Lung (tissue), 12 donors: ENCODE data around the gene MCTP2. TPM values are rescaled to one million over a fixed set of nuclear protein-coding genes. Genes with fewer than 3 reads are reported as not detected.

Experiments used
- ATAC-seq: fragments of 200-7000 bp; cut with Tn5 transposase; one replicate; pipeline ENCODE4 v1.9.1; 2020; ENCODE audit warnings: moderate number of reproducible peaks; ENCODE audit not compliant: insufficient read depth, low FRiP score
- DNase-seq, 3 donors: peaks; one replicate each; pipeline ENCODE4 v3.0.0-alpha.2; 2013 to 2017
- H3K27ac ChIP-seq, 2 donors: one replicate each; pipeline ENCODE4 v1.5.1; 2013; ENCODE audit warnings: mild to moderate bottlenecking in 2 of 2, moderate library complexity in 2 of 2, control low read depth in 1 of 2, inconsistent platforms in 1 of 2, low read depth in 1 of 2, low read length in 1 of 2
- H3K27me3 ChIP-seq, 3 donors: one replicate each; pipeline ENCODE4 v1.5.1; 2013; ENCODE audit warnings: low read length in 2 of 3; ENCODE audit not compliant: control insufficient read depth in 3 of 3, insufficient read depth in 3 of 3
- H3K36me3 ChIP-seq, 4 donors: one replicate each; pipeline ENCODE4 v1.5.1; 2013; ENCODE audit warnings: low read length in 4 of 4, mild to moderate bottlenecking in 1 of 4, moderate library complexity in 1 of 4; ENCODE audit not compliant: control insufficient read depth in 4 of 4, insufficient read depth in 4 of 4
- H3K4me1 ChIP-seq, 5 donors: one replicate each; pipeline ENCODE4 v1.5.1; 2013; ENCODE audit warnings: low read length in 5 of 5, mild to moderate bottlenecking in 2 of 5, moderate library complexity in 1 of 5; ENCODE audit not compliant: control insufficient read depth in 5 of 5, insufficient read depth in 5 of 5
- H3K4me3 ChIP-seq: one replicate; pipeline ENCODE4 v1.5.1; 2013; ENCODE audit warnings: mild to moderate bottlenecking, control low read depth, moderate library complexity
- H3K9ac ChIP-seq, 2 donors: one replicate each; pipeline ENCODE4 v1.5.1; 2013; ENCODE audit warnings: low read length in 2 of 2, control low read depth in 1 of 2; ENCODE audit not compliant: insufficient read depth in 1 of 2
- H3K9me3 ChIP-seq, 4 donors: one replicate each; pipeline ENCODE4 v1.5.1; 2013; ENCODE audit warnings: low read length in 3 of 4, mild to moderate bottlenecking in 1 of 4, moderate library complexity in 1 of 4; ENCODE audit not compliant: control insufficient read depth in 4 of 4, insufficient read depth in 3 of 4
- CTCF ChIP-seq: IDR thresholded peaks from 2 replicates; pipeline ENCODE4 v1.5.1; 2012; ENCODE audit warnings: mild to moderate bottlenecking; ENCODE audit errors: control extremely low read depth, extremely low read depth
- WGBS, 2 donors: extraction: QIAGEN DNeasy Blood & Tissue Kit; methylation state at CpG; one replicate each; pipeline ENCODE4 v1.1.7; 2013; 5-methylcytosine and 5-hydroxymethylcytosine counted together
- polyA plus RNA-seq, 2 donors: library from polyadenylated mRNA; stranded (reverse); fragments of 200-250 nt; gene quantifications; one replicate each; pipeline ENCODE4 v1.2.1, GENCODE V29; 2013
- total RNA-seq, 2 donors: library from RNA; depleted of rRNA in 1 of 2; stranded (reverse); fragments of >200 nt in 1 of 2; gene quantifications; one replicate each; pipeline ENCODE4 v1.2.1, GENCODE V29; 2014 to 2021
- donor health status: control.
- donor health status: control.
- donor health status: Bipolar disorder and iron deficiency.
- donor health status: healthy.
- donor health status: DM: yes; HTN: yes; CAD: no.

Gene MCTP2
- total and polyA plus RNA-seq, 4 donors, result 3.5 to 92.5 (median 30.2) TPM

DNA sequence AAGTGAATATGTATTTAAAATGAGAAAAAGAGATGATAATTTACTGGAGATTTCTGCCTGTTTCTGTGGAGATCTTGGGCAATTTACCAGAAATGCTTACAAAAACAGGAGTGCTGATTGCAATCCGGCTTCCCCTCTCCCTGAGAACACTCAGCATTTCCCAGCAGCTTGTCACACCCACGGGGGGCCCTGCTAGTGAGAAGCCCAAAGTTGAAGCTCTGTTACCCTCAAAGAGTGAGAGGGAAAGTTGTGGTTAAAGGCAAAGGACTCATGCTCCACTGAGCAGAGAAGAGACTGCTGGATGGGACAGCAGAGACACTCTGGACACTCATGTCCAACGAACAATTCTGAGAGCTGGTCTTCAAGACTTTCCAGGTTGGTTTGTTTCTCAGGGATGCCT lies 2.9 kb downstream of the MCTP2 start:
- no peak for DNase-seq
- H3K27ac ChIP-seq, result peak overlapping the region in 1 of 2 donors; percentile 79
- peaks cover 0 to 6% (median 4%) of the 10 kb centered on the region in 5 donors for H3K4me1 ChIP-seq
- H3K27me3 ChIP-seq, result peaks cover 0 to 11% (median 0%) of the 10 kb centered on the region in 3 donors
- H3K4me3 ChIP-seq, result no peak overlapping the region
- ATAC-seq, result no peak
- H3K36me3 ChIP-seq, result peaks cover 0 to 1% (median 0%) of the 10 kb centered on the region in 4 donors
- no peak overlapping the region for H3K9ac ChIP-seq
- no peaks in the 10 kb centered on the region for H3K9me3 ChIP-seq
- 16 to 24% methylated on average over 3 of the region's 3 CpGs for WGBS, 2 donors
- TF ChIP-seq CTCF, result no peak

DNA sequence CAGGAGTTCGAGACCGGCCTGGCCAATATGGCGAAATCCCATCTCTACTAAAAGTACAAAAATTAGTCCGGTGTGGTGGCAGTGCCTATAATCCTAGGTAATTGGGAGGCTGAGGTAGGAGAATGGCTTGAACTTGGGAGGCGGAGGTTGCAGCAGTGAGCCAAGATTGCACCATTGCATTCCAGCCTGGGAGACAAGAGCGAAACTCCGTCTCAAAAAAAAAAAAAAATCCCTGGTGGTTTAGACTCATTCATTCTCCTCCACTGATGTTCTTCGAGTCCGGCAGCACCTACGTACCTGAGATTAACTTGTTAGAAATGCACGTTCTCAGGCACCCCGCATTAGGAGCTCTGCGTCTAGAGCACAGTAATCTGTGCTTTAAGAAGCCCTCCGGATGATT lies 3.7 kb downstream of the MCTP2 start:
- TF ChIP-seq CTCF, result no peak
- peaks cover 0 to 9% (median 0%) of the 10 kb centered on the region in 3 donors for H3K27me3 ChIP-seq
- no peak overlapping the region for H3K9ac ChIP-seq
- DNase-seq, result no peak
- no peak for ATAC-seq
- no peak overlapping the region for H3K4me3 ChIP-seq
- 93 to 95% methylated on average over 14 of the region's 14 CpGs for WGBS, 2 donors
- peaks cover 0 to 6% (median 4%) of the 10 kb centered on the region in 5 donors for H3K4me1 ChIP-seq
- H3K27ac ChIP-seq, result no peak overlapping the region
- H3K36me3 ChIP-seq, result peaks cover 0 to 1% (median 0%) of the 10 kb centered on the region in 4 donors
- no peaks in the 10 kb centered on the region for H3K9me3 ChIP-seq

- Histone ChIP-seq H3K27ac (no peak overlapping the region), H3K4me1 (peaks cover 0 to 6% (median 4%) of the 10 kb centered on the region in 5 donors)
- ATAC-seq, result no peak
Measured at GRCh38 chr15:94235646-94236045, 4.3 kb downstream of the MCTP2 start.

More at GRCh38 chr15:94235646-94236045, 4.3 kb downstream of the MCTP2 start:
- DNase-seq, result no peak
- H3K9me3 ChIP-seq, result no peaks in the 10 kb centered on the region
- H3K4me3 ChIP-seq, result no peak overlapping the region
- 42 to 70% methylated on average over 6 of the region's 6 CpGs for WGBS, 2 donors
- peaks cover 0 to 9% (median 0%) of the 10 kb centered on the region in 3 donors for H3K27me3 ChIP-seq
- H3K9ac ChIP-seq, result no peak overlapping the region
- peaks cover 0 to 1% (median 0%) of the 10 kb centered on the region in 4 donors for H3K36me3 ChIP-seq
- no peak for TF ChIP-seq CTCF
